ENCODE measurements around the gene ESR1. TPM values are rescaled to one million over a fixed set of nuclear protein-coding genes. Genes with fewer than 3 reads are reported as not detected.

The ESR1 gene
- total RNA-seq, 2 donors from 2014 or later = 4.9 TPM

DNA sequence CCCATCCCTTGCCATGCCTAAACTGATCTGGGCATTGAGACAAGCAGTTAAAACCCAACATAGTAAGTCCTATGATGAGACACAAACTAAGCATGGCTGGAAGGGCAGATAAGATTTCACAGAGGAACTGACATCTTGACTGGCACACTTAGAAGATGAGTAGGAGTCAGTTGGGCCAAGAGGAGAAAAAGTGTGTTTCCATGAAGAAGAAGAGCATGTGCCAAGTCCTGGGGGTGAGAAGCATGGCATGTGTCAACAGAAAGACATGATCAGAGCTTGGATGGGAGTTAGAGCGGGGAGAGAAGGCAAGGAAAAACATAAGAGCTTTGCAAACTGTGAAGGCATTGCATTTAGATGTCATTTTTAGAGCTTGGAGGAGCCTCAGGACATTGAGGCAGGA, 68.0 kb downstream of the ESR1 start:
- H3K4me3 ChIP-seq = no peak overlapping the region
- no peak overlapping the region for H3K27ac ChIP-seq
- peaks cover 0 to 4% of the 10 kb centered on the region in 2 donors for H3K4me1 ChIP-seq (ENCODE audit: control insufficient read depth in 1 of 2, low read depth in 2 of 2)
- H3K9me3 ChIP-seq = no peaks in the 10 kb centered on the region
- TF ChIP-seq, protein P1, sequence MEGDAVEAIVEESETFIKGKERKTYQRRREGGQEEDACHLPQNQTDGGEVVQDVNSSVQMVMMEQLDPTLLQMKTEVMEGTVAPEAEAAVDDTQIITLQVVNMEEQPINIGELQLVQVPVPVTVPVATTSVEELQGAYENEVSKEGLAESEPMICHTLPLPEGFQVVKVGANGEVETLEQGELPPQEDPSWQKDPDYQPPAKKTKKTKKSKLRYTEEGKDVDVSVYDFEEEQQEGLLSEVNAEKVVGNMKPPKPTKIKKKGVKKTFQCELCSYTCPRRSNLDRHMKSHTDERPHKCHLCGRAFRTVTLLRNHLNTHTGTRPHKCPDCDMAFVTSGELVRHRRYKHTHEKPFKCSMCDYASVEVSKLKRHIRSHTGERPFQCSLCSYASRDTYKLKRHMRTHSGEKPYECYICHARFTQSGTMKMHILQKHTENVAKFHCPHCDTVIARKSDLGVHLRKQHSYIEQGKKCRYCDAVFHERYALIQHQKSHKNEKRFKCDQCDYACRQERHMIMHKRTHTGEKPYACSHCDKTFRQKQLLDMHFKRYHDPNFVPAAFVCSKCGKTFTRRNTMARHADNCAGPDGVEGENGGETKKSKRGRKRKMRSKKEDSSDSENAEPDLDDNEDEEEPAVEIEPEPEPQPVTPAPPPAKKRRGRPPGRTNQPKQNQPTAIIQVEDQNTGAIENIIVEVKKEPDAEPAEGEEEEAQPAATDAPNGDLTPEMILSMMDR (IDR thresholded peaks at IDR 0.05) = no peak
- no peaks in the 10 kb centered on the region for H3K36me3 ChIP-seq
- no peaks in the 10 kb centered on the region for H3K27me3 ChIP-seq (replicated peaks; ENCODE audit: insufficient read depth)
- ATAC-seq (ENCODE audit: insufficient number of reproducible peaks, low FRiP score, low read depth) (no peak), DNase-seq (ENCODE audit: low spot score) (no peak)

DNA sequence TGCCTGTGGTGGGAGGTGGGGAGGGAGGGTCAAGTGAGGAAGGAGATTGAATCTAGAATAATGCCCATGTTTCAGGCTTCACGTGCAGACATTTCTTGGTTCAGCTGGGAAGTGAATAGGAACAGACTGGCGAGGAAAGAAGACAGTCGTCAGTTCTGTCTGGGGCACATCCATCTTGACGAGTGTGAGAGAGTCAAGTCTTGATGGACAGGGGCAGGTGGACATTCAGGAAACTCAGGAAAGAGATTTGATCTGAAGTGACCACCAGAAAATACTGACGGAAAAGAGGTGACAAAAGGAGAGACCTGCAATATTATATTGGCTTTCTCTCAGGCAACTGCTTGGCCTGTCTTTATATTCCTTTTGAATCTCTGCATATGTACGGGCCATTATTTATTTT, 68.6 kb downstream of the ESR1 start:
- ATAC-seq (ENCODE audit: insufficient number of reproducible peaks, low FRiP score, low read depth) (no peak), DNase-seq (ENCODE audit: low spot score) (no peak)
- Histone ChIP-seq H3K9me3 (no peaks in the 10 kb centered on the region), H3K27ac (no peak overlapping the region), H3K27me3 (replicated peaks; ENCODE audit: insufficient read depth) (no peaks in the 10 kb centered on the region), H3K4me1 (ENCODE audit: control insufficient read depth in 1 of 2, low read depth in 2 of 2) (no peaks in the 10 kb centered on the region), H3K36me3 (no peaks in the 10 kb centered on the region), H3K4me3 (no peak overlapping the region)
- TF ChIP-seq, protein P1 (IDR thresholded peaks at IDR 0.05) = no peak

- no peaks in the 10 kb centered on the region for H3K27me3 ChIP-seq (replicated peaks; ENCODE audit: insufficient read depth)
- H3K4me1 ChIP-seq (ENCODE audit: control insufficient read depth in 1 of 2, low read depth in 2 of 2) = no peaks in the 10 kb centered on the region
- TF ChIP-seq, protein P1 (IDR thresholded peaks at IDR 0.05) = no peak
- DNase-seq (ENCODE audit: low spot score) (no peak), ATAC-seq (ENCODE audit: insufficient number of reproducible peaks, low FRiP score, low read depth) (no peak)
- no peaks in the 10 kb centered on the region for H3K36me3 ChIP-seq
- no peak overlapping the region for H3K27ac ChIP-seq
- no peak overlapping the region for H3K4me3 ChIP-seq
- H3K9me3 ChIP-seq = no peaks in the 10 kb centered on the region
These were observed 70.0 kb downstream of the ESR1 start for GRCh38 chr6:151877458-151877857.

DNA sequence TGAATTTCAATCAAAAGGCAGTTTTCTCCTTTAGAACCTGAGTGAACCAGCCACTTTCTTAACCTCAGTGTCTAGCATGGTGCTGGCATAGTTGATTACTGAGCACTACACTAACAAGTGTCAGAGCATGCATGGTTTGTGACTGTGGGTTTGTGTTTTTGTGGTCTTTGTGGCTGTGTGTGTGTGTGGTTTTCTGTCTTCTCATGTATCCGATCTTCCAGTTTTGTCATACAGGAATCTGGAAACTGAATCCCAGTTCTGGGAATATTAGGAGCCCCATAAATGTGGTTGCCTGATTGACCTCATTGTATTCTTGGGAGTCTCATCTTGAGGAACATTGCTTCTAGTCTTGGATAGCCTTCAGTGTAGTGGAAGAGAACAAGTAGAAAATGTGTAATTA, 73.7 kb downstream of the ESR1 start:
- TF ChIP-seq, protein P1 (IDR thresholded peaks at IDR 0.05) = no peak
- Histone ChIP-seq H3K9me3 (no peaks in the 10 kb centered on the region), H3K36me3 (no peaks in the 10 kb centered on the region), H3K4me3 (no peak overlapping the region), H3K27me3 (replicated peaks; ENCODE audit: insufficient read depth) (no peaks in the 10 kb centered on the region), H3K4me1 (ENCODE audit: control insufficient read depth in 1 of 2, low read depth in 2 of 2) (no peaks in the 10 kb centered on the region), H3K27ac (no peak overlapping the region)
- ATAC-seq (ENCODE audit: insufficient number of reproducible peaks, low FRiP score, low read depth) (no peak), DNase-seq (ENCODE audit: low spot score) (no peak)

DNA sequence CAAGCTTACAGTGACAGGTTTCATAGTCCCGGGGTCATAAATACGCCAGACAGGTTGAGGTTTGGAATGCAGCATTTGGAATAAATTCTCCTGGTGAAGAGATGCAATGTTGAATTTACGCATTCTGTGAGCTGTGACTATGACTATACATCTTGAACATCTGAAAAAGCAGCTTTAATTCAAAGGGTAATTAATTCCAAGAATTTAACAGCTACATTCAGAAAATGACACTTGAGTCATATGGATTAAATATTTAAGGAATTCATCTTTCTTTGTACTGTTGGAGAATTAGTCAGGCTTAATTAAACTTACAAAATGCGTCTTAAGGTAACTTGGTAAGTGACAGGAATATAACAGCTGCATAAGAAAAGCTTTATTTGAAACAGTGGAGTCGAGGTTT, 74.7 kb downstream of the ESR1 start:
- TF ChIP-seq, protein P1 (IDR thresholded peaks at IDR 0.05) = no peak

More for the DNA sequence above, 74.7 kb downstream of the ESR1 start:
- no peaks in the 10 kb centered on the region for H3K36me3 ChIP-seq
- no peak overlapping the region for H3K27ac ChIP-seq
- DNase-seq (ENCODE audit: low spot score) = no peak
- no peaks in the 10 kb centered on the region for H3K4me1 ChIP-seq (ENCODE audit: control insufficient read depth in 1 of 2, low read depth in 2 of 2)
- no peak overlapping the region for H3K4me3 ChIP-seq
- ATAC-seq (ENCODE audit: insufficient number of reproducible peaks, low FRiP score, low read depth) = no peak
- H3K27me3 ChIP-seq (replicated peaks; ENCODE audit: insufficient read depth) = no peaks in the 10 kb centered on the region
- no peaks in the 10 kb centered on the region for H3K9me3 ChIP-seq
